ENCODE results near the gene ANKS6. TPM values are rescaled to one million over a fixed set of nuclear protein-coding genes. Genes with fewer than 3 reads are reported as not detected.

Gene ANKS6
- polyA plus RNA-seq, 1 donor from 2014 or later = 16.6 TPM

DNA sequence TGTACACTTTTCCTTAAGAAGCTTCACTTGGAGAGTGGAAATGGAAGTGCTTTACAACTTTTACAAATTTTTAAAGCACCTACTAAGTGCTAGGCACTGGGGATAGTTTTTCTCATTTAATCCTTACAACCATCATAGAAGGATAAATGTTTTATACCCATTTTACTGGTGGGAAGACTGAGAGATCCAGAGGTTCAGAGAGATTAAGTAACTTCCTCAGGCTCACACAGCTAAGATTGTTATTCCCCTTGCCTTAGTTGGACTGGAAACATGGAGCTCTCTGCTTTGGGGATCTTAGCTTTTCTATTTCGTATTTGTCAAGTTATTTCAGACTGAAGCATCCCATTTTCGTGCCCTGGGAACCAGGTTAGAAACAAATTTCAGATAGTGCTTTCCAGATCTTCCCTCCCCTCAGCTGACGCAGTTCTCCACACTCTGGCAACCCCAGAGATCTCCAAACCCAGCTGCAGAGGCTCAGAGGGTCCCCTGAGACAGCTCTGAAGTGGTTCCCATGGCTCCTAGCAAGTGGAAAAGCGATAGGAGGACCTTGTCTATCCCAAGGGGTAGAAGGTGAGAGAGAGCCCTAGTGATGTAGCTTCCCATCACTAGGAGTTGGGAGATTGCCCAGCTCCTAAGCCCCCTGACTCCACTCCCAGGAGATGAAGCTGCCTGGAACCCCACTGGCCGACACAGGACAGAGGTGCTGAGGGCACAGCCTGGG lies 71.4 kb downstream of the ANKS6 start (continued):
- TF ChIP-seq, protein P1, sequence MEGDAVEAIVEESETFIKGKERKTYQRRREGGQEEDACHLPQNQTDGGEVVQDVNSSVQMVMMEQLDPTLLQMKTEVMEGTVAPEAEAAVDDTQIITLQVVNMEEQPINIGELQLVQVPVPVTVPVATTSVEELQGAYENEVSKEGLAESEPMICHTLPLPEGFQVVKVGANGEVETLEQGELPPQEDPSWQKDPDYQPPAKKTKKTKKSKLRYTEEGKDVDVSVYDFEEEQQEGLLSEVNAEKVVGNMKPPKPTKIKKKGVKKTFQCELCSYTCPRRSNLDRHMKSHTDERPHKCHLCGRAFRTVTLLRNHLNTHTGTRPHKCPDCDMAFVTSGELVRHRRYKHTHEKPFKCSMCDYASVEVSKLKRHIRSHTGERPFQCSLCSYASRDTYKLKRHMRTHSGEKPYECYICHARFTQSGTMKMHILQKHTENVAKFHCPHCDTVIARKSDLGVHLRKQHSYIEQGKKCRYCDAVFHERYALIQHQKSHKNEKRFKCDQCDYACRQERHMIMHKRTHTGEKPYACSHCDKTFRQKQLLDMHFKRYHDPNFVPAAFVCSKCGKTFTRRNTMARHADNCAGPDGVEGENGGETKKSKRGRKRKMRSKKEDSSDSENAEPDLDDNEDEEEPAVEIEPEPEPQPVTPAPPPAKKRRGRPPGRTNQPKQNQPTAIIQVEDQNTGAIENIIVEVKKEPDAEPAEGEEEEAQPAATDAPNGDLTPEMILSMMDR (IDR thresholded peaks at IDR 0.05; ENCODE audit: poor library complexity, severe bottlenecking) = no peak

- Histone ChIP-seq H3K4me3 (ENCODE audit: low read length) (no peak overlapping the region), H3K27me3 (ENCODE audit: insufficient read depth, low read depth, low read length) (no peaks in the 10 kb centered on the region), H2AFZ (ENCODE audit: low read depth, low read length) (no peak overlapping the region), H3K4me2 (ENCODE audit: low read length) (no peak overlapping the region), H3F3A (ENCODE audit: insufficient read depth, low read length, poor library complexity, severe bottlenecking) (no peaks in the 10 kb centered on the region), H4K20me1 (ENCODE audit: insufficient read depth) (no peaks in the 10 kb centered on the region), H3K79me2 (replicated peaks; ENCODE audit: insufficient read depth, low read length) (no peaks in the 10 kb centered on the region), H3K9me2 (ENCODE audit: insufficient read depth, low read length) (no peaks in the 10 kb centered on the region), H3K9ac (ENCODE audit: low read length) (no peak overlapping the region), H3K9me3 (ENCODE audit: low read length) (peaks cover 4% of the 10 kb centered on the region), H3K36me3 (ENCODE audit: insufficient read depth, low read length) (no peaks in the 10 kb centered on the region), H3K27ac (ENCODE audit: low read length) (no peak overlapping the region)
- TF ChIP-seq TAF1 (IDR thresholded peaks at IDR 0.05; ENCODE audit: low read depth) (no peak), MXI1 (conservative IDR thresholded peaks at IDR 0.05; ENCODE audit: poor library complexity, severe bottlenecking) (no peak)
- TF ChIP-seq, protein P1 (IDR thresholded peaks at IDR 0.05; ENCODE audit: poor library complexity, severe bottlenecking) = no peak
These were observed 74.7 kb downstream of the ANKS6 start for GRCh38 chr9:98721643-98722042.

GRCh38 chr9:98720402-98720801 lies 76.0 kb downstream of the ANKS6 start:
- H3F3A ChIP-seq (ENCODE audit: insufficient read depth, low read length, poor library complexity, severe bottlenecking) = no peaks in the 10 kb centered on the region
- H3K27me3 ChIP-seq (ENCODE audit: insufficient read depth, low read depth, low read length) = no peaks in the 10 kb centered on the region
- TF ChIP-seq RAD21 (conservative IDR thresholded peaks at IDR 0.05) (no peak), TAF1 (IDR thresholded peaks at IDR 0.05; ENCODE audit: low read depth) (no peak), SMC3 (conservative IDR thresholded peaks at IDR 0.05; ENCODE audit: poor library complexity) (no peak)
- H3K4me3 ChIP-seq (ENCODE audit: low read length) = no peak overlapping the region
- H3K4me2 ChIP-seq (ENCODE audit: low read length) = no peak overlapping the region
- H4K20me1 ChIP-seq (ENCODE audit: insufficient read depth) = no peaks in the 10 kb centered on the region
- H3K9me3 ChIP-seq (ENCODE audit: low read length) = peaks cover 4% of the 10 kb centered on the region
- H3K27ac ChIP-seq (ENCODE audit: low read length) = no peak overlapping the region
- no peaks in the 10 kb centered on the region for H3K36me3 ChIP-seq (ENCODE audit: insufficient read depth, low read length)
- H3K9me2 ChIP-seq (ENCODE audit: insufficient read depth, low read length) = no peaks in the 10 kb centered on the region
- H2AFZ ChIP-seq (ENCODE audit: low read depth, low read length) = no peak overlapping the region
- H3K79me2 ChIP-seq (replicated peaks; ENCODE audit: insufficient read depth, low read length) = no peaks in the 10 kb centered on the region
- no peak overlapping the region for H3K9ac ChIP-seq (ENCODE audit: low read length)

DNA sequence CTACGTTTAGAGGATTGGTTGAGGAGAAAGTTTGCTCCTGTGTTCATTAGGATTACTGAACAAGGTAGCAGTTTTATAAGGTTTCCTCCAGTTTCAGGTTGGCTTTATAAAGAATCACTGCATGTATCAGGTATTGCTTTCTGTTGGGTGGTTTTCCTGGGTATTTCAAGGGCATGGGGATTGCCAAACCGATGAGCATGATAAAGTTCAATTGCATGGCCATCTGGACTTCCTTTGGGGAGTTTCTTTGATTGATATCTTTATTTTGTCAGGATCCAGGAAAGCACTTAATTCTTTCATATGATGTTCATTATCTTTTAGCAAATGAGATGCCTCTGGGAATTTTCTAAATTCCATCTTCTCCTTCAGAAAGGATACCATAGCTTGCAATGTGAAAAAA lies 77.3 kb downstream of the ANKS6 start:
- no peaks in the 10 kb centered on the region for H4K20me1 ChIP-seq (ENCODE audit: insufficient read depth)
- H3K9me2 ChIP-seq (ENCODE audit: insufficient read depth, low read length) = no peaks in the 10 kb centered on the region
- H3K79me2 ChIP-seq (replicated peaks; ENCODE audit: insufficient read depth, low read length) = no peaks in the 10 kb centered on the region
- TF ChIP-seq REST (IDR thresholded peaks at IDR 0.05; ENCODE audit: borderline replicate concordance) (no peak), EP300 (conservative IDR thresholded peaks at IDR 0.05; ENCODE audit: poor library complexity, severe bottlenecking) (no peak), TAF1 (IDR thresholded peaks at IDR 0.05; ENCODE audit: low read depth) (no peak), MXI1 (conservative IDR thresholded peaks at IDR 0.05; ENCODE audit: poor library complexity, severe bottlenecking) (no peak)
- H3K27me3 ChIP-seq (ENCODE audit: insufficient read depth, low read depth, low read length) = no peaks in the 10 kb centered on the region
- no peak overlapping the region for H3K9ac ChIP-seq (ENCODE audit: low read length)
- H3K9me3 ChIP-seq (ENCODE audit: low read length) = peaks cover 1% of the 10 kb centered on the region
- no peaks in the 10 kb centered on the region for H3K36me3 ChIP-seq (ENCODE audit: insufficient read depth, low read length)
- no peaks in the 10 kb centered on the region for H3F3A ChIP-seq (ENCODE audit: insufficient read depth, low read length, poor library complexity, severe bottlenecking)
- H3K4me3 ChIP-seq (ENCODE audit: low read length) = no peak overlapping the region
- no peak overlapping the region for H3K4me2 ChIP-seq (ENCODE audit: low read length)
- H2AFZ ChIP-seq (ENCODE audit: low read depth, low read length) = no peak overlapping the region
- no peak overlapping the region for H3K27ac ChIP-seq (ENCODE audit: low read length)

Data from neural cell (in vitro differentiated cells).